ENCODE results near the gene MYL6. TPM values are rescaled to one million over a fixed set of nuclear protein-coding genes. Genes with fewer than 3 reads are reported as not detected.

Gene MYL6
- 918 and 956 TPM in 2 replicates for total RNA-seq (2014; rRNA removed; shearing (Covaris generic))

GRCh38 chr12:56158029-56158925, at the start of gene MYL6:
TSS of gene MYL6 (plus strand) at chr12:56158359. CDS start at chr12:56158402, 43 bp downstream.
- DNase-seq (ENCODE audit: low spot score) = peak; percentile 98

GRCh38 chr12:56110571-56110970, 47.6 kb upstream of the MYL6 start:
- no peak for DNase-seq (ENCODE audit: low spot score)

GRCh38 chr12:56114084-56114483, 44.1 kb upstream of the MYL6 start:
- peak; percentile 3 for DNase-seq (ENCODE audit: low spot score)

- peak; percentile 13 for DNase-seq (ENCODE audit: low spot score)
These were observed 42.8 kb upstream of the MYL6 start for GRCh38 chr12:56115329-56115728.

- DNase-seq (ENCODE audit: low spot score) = peak; percentile 98
These were observed 41.7 kb upstream of the MYL6 start, which contains the start of gene RPL41 for GRCh38 chr12:56116267-56117081. TSS of gene RPL41 (plus strand) at chr12:56116633.

GRCh38 chr12:56117082-56117706, 41.0 kb upstream of the MYL6 start:
- DNase-seq (ENCODE audit: low spot score) = peak; percentile 39

- peak; percentile 98 for DNase-seq (ENCODE audit: low spot score)
These were observed 40.1 kb upstream of the MYL6 start, which contains the start of gene ZC3H10 for GRCh38 chr12:56117778-56118687. TSS of gene ZC3H10 (plus strand) at chr12:56118266. CDS start at chr12:56120563, 2,297 bp downstream.

- DNase-seq (ENCODE audit: low spot score) = no peak
These were observed 39.3 kb upstream of the MYL6 start for GRCh38 chr12:56118688-56119357.

- DNase-seq (ENCODE audit: low spot score) = peak; percentile 90
These were observed 38.8 kb upstream of the MYL6 start for GRCh38 chr12:56119361-56119796.

- DNase-seq (ENCODE audit: low spot score) = no peak
These were observed 37.9 kb upstream of the MYL6 start for GRCh38 chr12:56120158-56120846.

GRCh38 chr12:56121204-56121870, 36.8 kb upstream of the MYL6 start:
- no peak for DNase-seq (ENCODE audit: low spot score)

GRCh38 chr12:56122637-56123036, 35.5 kb upstream of the MYL6 start:
- no peak for DNase-seq (ENCODE audit: low spot score)

- DNase-seq (ENCODE audit: low spot score) = no peak
These were observed 34.0 kb upstream of the MYL6 start for GRCh38 chr12:56124133-56124532.

GRCh38 chr12:56126732-56127239, 31.4 kb upstream of the MYL6 start:
- DNase-seq (ENCODE audit: low spot score) = no peak

- DNase-seq (ENCODE audit: low spot score) = no peak
These were observed 30.7 kb upstream of the MYL6 start for GRCh38 chr12:56127485-56127887.

- DNase-seq (ENCODE audit: low spot score) = peak; percentile 99
These were observed 30.1 kb upstream of the MYL6 start, which contains the start of gene ESYT1 for GRCh38 chr12:56127888-56128669. TSS of gene ESYT1 (plus strand) at chr12:56128267. CDS start at chr12:56128320, 53 bp downstream.

GRCh38 chr12:56128670-56129205, 29.4 kb upstream of the MYL6 start:
- peak; percentile 50 for DNase-seq (ENCODE audit: low spot score)
